Measurements from ENCODE around the gene DAAM2. TPM values are rescaled to one million over a fixed set of nuclear protein-coding genes. Genes with fewer than 3 reads are reported as not detected.

The DAAM2 gene
- total and polyA plus RNA-seq, 2 donors (not counting 1 experiment from before 2014, with no cell fraction given): 41.5 to 48.2 TPM

DNA sequence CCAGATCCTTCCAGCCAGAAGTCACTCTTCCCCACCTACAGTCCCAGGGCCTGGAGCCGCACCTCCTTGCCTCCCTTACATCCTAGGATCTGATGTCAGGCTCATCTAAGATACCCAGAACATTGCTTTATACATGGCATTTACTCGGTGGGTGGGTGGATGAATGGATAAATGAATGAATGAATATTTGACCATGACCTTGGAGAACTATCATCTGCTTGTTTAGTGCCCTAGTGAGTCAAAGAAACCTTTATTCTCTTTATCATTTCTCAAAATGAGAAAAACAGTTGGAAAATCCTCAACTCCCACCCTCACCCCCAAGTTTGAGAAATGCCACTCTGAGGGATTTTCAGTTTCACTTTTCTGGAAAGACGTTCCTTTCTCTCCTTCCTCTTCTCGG lies 56.0 kb downstream of the DAAM2 start:
- no peak for DNase-seq (ENCODE audit: low read depth in 2 of 2)
- Histone ChIP-seq H3K9ac (ENCODE audit: insufficient read depth, low read length) (no peak overlapping the region), H3K4me2 (ENCODE audit: extremely low read depth, insufficient read depth, low read length) (peak overlapping the region; percentile 54), H3K27me3 (ENCODE audit: control insufficient read depth, insufficient read depth, low read length) (no peaks in the 10 kb centered on the region), H3K4me3 (replicated peaks in 1 of 4; ENCODE audit: control extremely low read depth in 1 of 4, insufficient read depth in 1 of 4, low read depth in 3 of 4, low read length in 4 of 4) (peak overlapping the region in 1 of 4 experiments; percentile 6), H3K9me3 (ENCODE audit: control insufficient read depth, insufficient read depth, low read depth, low read length) (no peaks in the 10 kb centered on the region), H3K79me2 (ENCODE audit: control insufficient read depth, insufficient read depth, low read length) (no peaks in the 10 kb centered on the region), H3K4me1 (ENCODE audit: control insufficient read depth, extremely low read depth, insufficient read depth, low read length) (peaks cover 28% of the 10 kb centered on the region), H4K20me1 (ENCODE audit: control insufficient read depth, extremely low read depth, insufficient read depth, low read length) (no peaks in the 10 kb centered on the region), H3K36me3 (ENCODE audit: control insufficient read depth, insufficient read depth, low read length) (no peaks in the 10 kb centered on the region), H2AFZ (ENCODE audit: low read length) (no peak overlapping the region), H3K27ac (ENCODE audit: insufficient read depth, low read length) (no peak overlapping the region)
- TF ChIP-seq EZH2 (IDR thresholded peaks at IDR 0.05; ENCODE audit: low read length, missing control alignments) (no peak), CTCF (conservative IDR thresholded peaks at IDR 0.05 in 1 of 2, IDR thresholded peaks at IDR 0.05 in 1 of 2; ENCODE audit: low read depth in 1 of 2, low read length in 2 of 2) (no peak)

DNA sequence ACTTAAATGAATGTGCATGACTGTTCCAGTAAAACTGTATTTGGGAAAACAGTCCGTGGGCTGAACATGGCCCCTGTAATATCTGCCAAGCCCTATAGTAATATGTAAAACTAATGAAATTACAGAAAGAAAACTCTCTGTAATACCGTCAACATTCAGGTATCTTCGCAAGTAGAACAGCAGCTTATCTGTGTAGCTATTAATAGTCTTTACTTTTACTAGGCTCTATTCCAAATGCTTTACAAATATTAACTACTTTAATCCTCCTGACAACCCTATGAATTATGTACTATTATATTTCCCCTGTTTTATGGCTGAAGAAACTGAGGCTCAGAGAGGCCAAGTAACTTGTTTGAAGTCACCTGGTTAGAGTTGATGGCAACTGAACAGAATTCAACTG lies 57.1 kb downstream of the DAAM2 start:
- H3K36me3 ChIP-seq (ENCODE audit: control insufficient read depth, insufficient read depth, low read length): no peaks in the 10 kb centered on the region
- no peak for DNase-seq (ENCODE audit: low read depth in 2 of 2)
- no peak overlapping the region for H2AFZ ChIP-seq (ENCODE audit: low read length)
- no peak overlapping the region for H3K9ac ChIP-seq (ENCODE audit: insufficient read depth, low read length)
- H3K4me1 ChIP-seq (ENCODE audit: control insufficient read depth, extremely low read depth, insufficient read depth, low read length): peaks cover 28% of the 10 kb centered on the region
- no peak overlapping the region for H3K4me2 ChIP-seq (ENCODE audit: extremely low read depth, insufficient read depth, low read length)
- no peaks in the 10 kb centered on the region for H4K20me1 ChIP-seq (ENCODE audit: control insufficient read depth, extremely low read depth, insufficient read depth, low read length)
- H3K79me2 ChIP-seq (ENCODE audit: control insufficient read depth, insufficient read depth, low read length): no peaks in the 10 kb centered on the region
- H3K27me3 ChIP-seq (ENCODE audit: control insufficient read depth, insufficient read depth, low read length): no peaks in the 10 kb centered on the region
- H3K27ac ChIP-seq (ENCODE audit: insufficient read depth, low read length): no peak overlapping the region
- no peak overlapping the region for H3K4me3 ChIP-seq (replicated peaks in 1 of 4; ENCODE audit: control extremely low read depth in 1 of 4, insufficient read depth in 1 of 4, low read depth in 3 of 4, low read length in 4 of 4)
- no peaks in the 10 kb centered on the region for H3K9me3 ChIP-seq (ENCODE audit: control insufficient read depth, insufficient read depth, low read depth, low read length)
- TF ChIP-seq EZH2 (IDR thresholded peaks at IDR 0.05; ENCODE audit: low read length, missing control alignments) (no peak), CTCF (conservative IDR thresholded peaks at IDR 0.05 in 1 of 2, IDR thresholded peaks at IDR 0.05 in 1 of 2; ENCODE audit: low read depth in 1 of 2, low read length in 2 of 2) (no peak)

DNA sequence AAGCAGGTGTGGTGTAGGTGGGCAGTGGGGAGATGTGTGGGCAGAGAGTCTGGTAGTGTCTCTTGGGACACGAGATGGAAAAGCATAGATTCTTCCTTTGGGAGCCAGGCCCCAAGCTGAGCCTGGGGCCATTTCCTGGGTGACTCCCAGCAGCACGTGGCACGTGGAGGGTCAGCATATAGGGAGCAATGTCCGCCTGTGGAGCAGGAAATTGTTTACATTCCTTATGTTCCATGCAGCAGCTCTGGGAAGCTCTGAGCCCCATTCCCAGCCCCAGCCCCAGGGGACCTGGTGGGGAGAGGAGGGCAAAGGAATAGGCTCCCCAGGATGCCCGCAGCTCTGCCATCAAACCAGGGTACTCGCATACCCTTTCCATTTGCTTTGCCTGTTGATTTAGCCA lies 57.6 kb downstream of the DAAM2 start:
- TF ChIP-seq EZH2 (IDR thresholded peaks at IDR 0.05; ENCODE audit: low read length, missing control alignments) (no peak), CTCF (conservative IDR thresholded peaks at IDR 0.05 in 1 of 2, IDR thresholded peaks at IDR 0.05 in 1 of 2; ENCODE audit: low read depth in 1 of 2, low read length in 2 of 2) (no peak)
- Histone ChIP-seq H3K27ac (ENCODE audit: insufficient read depth, low read length) (no peak overlapping the region), H4K20me1 (ENCODE audit: control insufficient read depth, extremely low read depth, insufficient read depth, low read length) (no peaks in the 10 kb centered on the region), H3K4me2 (ENCODE audit: extremely low read depth, insufficient read depth, low read length) (no peak overlapping the region), H2AFZ (ENCODE audit: low read length) (no peak overlapping the region), H3K9ac (ENCODE audit: insufficient read depth, low read length) (no peak overlapping the region), H3K36me3 (ENCODE audit: control insufficient read depth, insufficient read depth, low read length) (no peaks in the 10 kb centered on the region), H3K79me2 (ENCODE audit: control insufficient read depth, insufficient read depth, low read length) (no peaks in the 10 kb centered on the region), H3K4me1 (ENCODE audit: control insufficient read depth, extremely low read depth, insufficient read depth, low read length) (peaks cover 23% of the 10 kb centered on the region), H3K27me3 (ENCODE audit: control insufficient read depth, insufficient read depth, low read length) (no peaks in the 10 kb centered on the region), H3K4me3 (replicated peaks in 1 of 4; ENCODE audit: control extremely low read depth in 1 of 4, insufficient read depth in 1 of 4, low read depth in 3 of 4, low read length in 4 of 4) (no peak overlapping the region), H3K9me3 (ENCODE audit: control insufficient read depth, insufficient read depth, low read depth, low read length) (no peaks in the 10 kb centered on the region)
- DNase-seq (ENCODE audit: low read depth in 2 of 2): no peak
